ENCODE results near the gene ETV3L. TPM values are rescaled to one million over a fixed set of nuclear protein-coding genes. Genes with fewer than 3 reads are reported as not detected.

Gene ETV3L
- total RNA-seq, 1 donor from 2014 or later, result not detected

GRCh38 chr1:157106813-157107189, 7.2 kb upstream of the ETV3L start:
- intact Hi-C loops (cut with micrococcal nuclease), result loop anchor here (2.0 kb wide), 1 partner anchor 26 kb away; no protein-coding TSS in a partner anchor

- intact Hi-C loops (cut with micrococcal nuclease), result loop anchor here (2.0 kb wide), 1 partner anchor 27 kb away; no protein-coding TSS in a partner anchor
Measured at GRCh38 chr1:157105988-157106812, 6.6 kb upstream of the ETV3L start.

- intact Hi-C loops (cut with micrococcal nuclease), result no loop called here
Measured at GRCh38 chr1:157105298-157105987, 5.8 kb upstream of the ETV3L start.

- intact Hi-C loops (cut with micrococcal nuclease), result no loop called here
Measured at GRCh38 chr1:157104598-157105293, 5.1 kb upstream of the ETV3L start.

- intact Hi-C loops (cut with micrococcal nuclease), result no loop called here
Measured at GRCh38 chr1:157103268-157103667, 3.7 kb upstream of the ETV3L start.

- intact Hi-C loops (cut with micrococcal nuclease), result no loop called here
Measured at GRCh38 chr1:157101149-157101548, 1.5 kb upstream of the ETV3L start.

- intact Hi-C loops (cut with micrococcal nuclease), result loop anchor here (10.0 kb wide), 1 partner anchor 386 kb away; no protein-coding TSS in a partner anchor
Measured at GRCh38 chr1:157098987-157099632, 498 bp downstream of the ETV3L start.

- intact Hi-C loops (cut with micrococcal nuclease), result loop anchor here (10.0 kb wide), 1 partner anchor 386 kb away; no protein-coding TSS in a partner anchor
Measured at GRCh38 chr1:157098519-157098918, 1.1 kb downstream of the ETV3L start.

- intact Hi-C loops (cut with micrococcal nuclease), result loop anchor here (10.0 kb wide), 1 partner anchor 387 kb away; no protein-coding TSS in a partner anchor
Measured at GRCh38 chr1:157097692-157098091, 1.9 kb downstream of the ETV3L start.

GRCh38 chr1:157096881-157097280, 2.7 kb downstream of the ETV3L start:
- intact Hi-C loops (cut with micrococcal nuclease), result loop anchor here (10.0 kb wide), 1 partner anchor 388 kb away; no protein-coding TSS in a partner anchor

GRCh38 chr1:157095551-157095950, 4.1 kb downstream of the ETV3L start:
- intact Hi-C loops (cut with micrococcal nuclease), result loop anchor here (10.0 kb wide), 1 partner anchor 389 kb away; no protein-coding TSS in a partner anchor

GRCh38 chr1:157095091-157095490, 4.5 kb downstream of the ETV3L start:
- intact Hi-C loops (cut with micrococcal nuclease), result loop anchor here (10.0 kb wide), 1 partner anchor 390 kb away; no protein-coding TSS in a partner anchor

GRCh38 chr1:157092831-157093230, 6.8 kb downstream of the ETV3L start:
- intact Hi-C loops (cut with micrococcal nuclease), result loop anchor here (10.0 kb wide), 1 partner anchor 392 kb away; no protein-coding TSS in a partner anchor

- intact Hi-C loops (cut with micrococcal nuclease), result loop anchor here (10.0 kb wide), 1 partner anchor 393 kb away; no protein-coding TSS in a partner anchor
Measured at GRCh38 chr1:157091668-157092273, 7.8 kb downstream of the ETV3L start.

GRCh38 chr1:157091186-157091585, 8.4 kb downstream of the ETV3L start:
- intact Hi-C loops (cut with micrococcal nuclease), result loop anchor here (10.0 kb wide), 1 partner anchor 394 kb away; no protein-coding TSS in a partner anchor

- intact Hi-C loops (cut with micrococcal nuclease), result loop anchor here (1.0 to 10.0 kb wide), 3 partner anchors 48 to 394 kb away; partner anchors contain the start of gene ETV3
Measured at GRCh38 chr1:157090771-157091170, 8.8 kb downstream of the ETV3L start.

- intact Hi-C loops (cut with micrococcal nuclease), result loop anchor here (1.0 to 10.0 kb wide), 3 partner anchors 48 to 395 kb away; partner anchors contain the start of gene ETV3
Measured at GRCh38 chr1:157090196-157090647, 9.4 kb downstream of the ETV3L start.

- intact Hi-C loops (cut with micrococcal nuclease), result loop anchor here (1.0 to 10.0 kb wide), 3 partner anchors 49 to 395 kb away; partner anchors contain the start of gene ETV3
Measured at GRCh38 chr1:157089789-157090188, 9.8 kb downstream of the ETV3L start.

- intact Hi-C loops (cut with micrococcal nuclease), result no loop called here
Measured at GRCh38 chr1:157088607-157089006, 11.0 kb downstream of the ETV3L start.

GRCh38 chr1:157087030-157087429, 12.6 kb downstream of the ETV3L start:
- intact Hi-C loops (cut with micrococcal nuclease), result no loop called here
